RWPE2 (cell line): ENCODE results near the gene RNF213.

Source experiments
- ATAC-seq: fragments of 200-7000 bp; cut with Tn5 transposase; 3 replicates; pipeline ENCODE4 v1.9.1; 2021; ENCODE audit warnings: low read depth
- DNase-seq: peaks from one replicate; pipeline ENCODE4 v3.0.0-alpha.2; 2020; ENCODE audit warnings: low spot score
- H3K27ac ChIP-seq: fragments of 450-650 bp; 2 replicates; pipeline ENCODE4 v1.5.1; 2017; ENCODE audit warnings: mild to moderate bottlenecking; ENCODE audit not compliant: poor library complexity, severe bottlenecking
- H3K27me3 ChIP-seq: fragments of 250-450 bp; sonication (Bioruptor Pico); 2 replicates; pipeline ENCODE4 v1.5.1; 2021; ENCODE audit warnings: mild to moderate bottlenecking, moderate library complexity; ENCODE audit not compliant: insufficient read depth, poor library complexity, severe bottlenecking
- H3K36me3 ChIP-seq: fragments of 250-450 bp; sonication (Bioruptor Pico); 2 replicates; pipeline ENCODE4 v1.5.1; 2020; ENCODE audit warnings: low read depth, mild to moderate bottlenecking, moderate library complexity
- H3K4me1 ChIP-seq: fragments of 250-450 bp; sonication (Bioruptor Pico); 2 replicates; pipeline ENCODE4 v1.5.1; 2021; ENCODE audit warnings: mild to moderate bottlenecking, moderate library complexity; ENCODE audit not compliant: insufficient read depth, poor library complexity, severe bottlenecking
- H3K4me3 ChIP-seq: fragments of 250-450 bp; sonication (Bioruptor Pico); 2 replicates; pipeline ENCODE4 v1.5.1; 2021; ENCODE audit warnings: mild to moderate bottlenecking, moderate library complexity; ENCODE audit not compliant: severe bottlenecking
- H3K9me3 ChIP-seq: fragments of 250-450 bp; sonication (Bioruptor Pico); 2 replicates; pipeline ENCODE4 v1.5.1; 2021; ENCODE audit warnings: mild to moderate bottlenecking, moderate library complexity; ENCODE audit not compliant: severe bottlenecking
- CTCF ChIP-seq: fragments of 450-650 bp; IDR thresholded peaks from one replicate; pipeline ENCODE4 v1.5.1; 2017; ENCODE audit warnings: mild to moderate bottlenecking, moderate library complexity; ENCODE audit not compliant: poor library complexity, severe bottlenecking

RNF213 gene

GRCh38 chr17:80416260-80416939 lies 155.7 kb downstream of the RNF213 start:
- Histone ChIP-seq H3K36me3 (peaks cover 19% of the 10 kb centered on the region; the same call in 1 of the 2 replicates), H3K4me3 (peak overlapping the region; percentile 84), H3K4me1 (peaks cover 3% of the 10 kb centered on the region), H3K27me3 (no peaks in the 10 kb centered on the region), H3K27ac (no peak overlapping the region), H3K9me3 (no peaks in the 10 kb centered on the region)
- DNase-seq (peak; percentile 13), ATAC-seq (no peak)
- TF ChIP-seq CTCF: no peak

- ATAC-seq: no peak
- Histone ChIP-seq H3K4me1 (peaks cover 3% of the 10 kb centered on the region), H3K4me3 (no peak overlapping the region), H3K9me3 (no peaks in the 10 kb centered on the region), H3K27ac (no peak overlapping the region), H3K27me3 (no peaks in the 10 kb centered on the region), H3K36me3 (peaks cover 19% of the 10 kb centered on the region; the same call in 1 of the 2 replicates)
- no peak for TF ChIP-seq CTCF
- DNase-seq: peak; percentile 18
These were observed 156.3 kb downstream of the RNF213 start for GRCh38 chr17:80416940-80417293.

GRCh38 chr17:80418589-80418988 lies 157.9 kb downstream of the RNF213 start:
- DNase-seq (peak; percentile 16), ATAC-seq (no peak)
- H3K27me3 ChIP-seq: no peaks in the 10 kb centered on the region
- TF ChIP-seq CTCF: no peak
- H3K36me3 ChIP-seq: peaks cover 19% of the 10 kb centered on the region; the same call in 1 of the 2 replicates
- H3K9me3 ChIP-seq: no peaks in the 10 kb centered on the region
- H3K4me1 ChIP-seq: peaks cover 3% of the 10 kb centered on the region
- no peak overlapping the region for H3K4me3 ChIP-seq
- H3K27ac ChIP-seq: no peak overlapping the region

- no peak overlapping the region for H3K4me3 ChIP-seq
- no peaks in the 10 kb centered on the region for H3K27me3 ChIP-seq
- H3K27ac ChIP-seq: no peak overlapping the region
- peaks cover 3% of the 10 kb centered on the region for H3K4me1 ChIP-seq
- peaks cover 19% of the 10 kb centered on the region; the same call in 1 of the 2 replicates for H3K36me3 ChIP-seq
- ATAC-seq (no peak), DNase-seq (peak; percentile 35)
- no peaks in the 10 kb centered on the region for H3K9me3 ChIP-seq
- no peak for TF ChIP-seq CTCF
These were observed 158.6 kb downstream of the RNF213 start for GRCh38 chr17:80419255-80419654.

- ATAC-seq: no peak
- Histone ChIP-seq H3K4me1 (no peaks in the 10 kb centered on the region), H3K36me3 (peaks cover 19% of the 10 kb centered on the region; the same call in 1 of the 2 replicates), H3K9me3 (no peaks in the 10 kb centered on the region), H3K27me3 (no peaks in the 10 kb centered on the region), H3K4me3 (no peak overlapping the region), H3K27ac (no peak overlapping the region)
- no peak for TF ChIP-seq CTCF
- peak; percentile 71 for DNase-seq
These were observed 160.9 kb downstream of the RNF213 start for GRCh38 chr17:80421381-80422090.
